ENCODE data around the gene KPNA5.
A peak's percentile ranks its signal among the peaks of the same experiment; 100 is the strongest.
"Not testable (repeated sequence)": the region's sequence is repeated elsewhere in the genome, so short reads cannot be mapped to it uniquely, and the experiment has no call there.

Gene KPNA5

GRCh38 chr6:116651916-116652315 lies 29.1 kb upstream of the KPNA5 start:
- DNase-seq (ENCODE audit: extremely low spot score) = no peak
- ChIA-PET CTCF (no interaction called here), POLR2A (no interaction called here)
- TF ChIP-seq CTBP1 (IDR thresholded peaks at IDR 0.05; ENCODE audit: borderline replicate concordance) (no peak), FOXK2 (IDR thresholded peaks at IDR 0.05) (no peak), ELF4 (IDR thresholded peaks at IDR 0.05) (no peak), NFRKB (IDR thresholded peaks at IDR 0.05) (no peak), SP1 (IDR thresholded peaks at IDR 0.05) (no peak), SUZ12 (IDR thresholded peaks at IDR 0.05) (no peak), FOXM1 (IDR thresholded peaks at IDR 0.05; ENCODE audit: borderline replicate concordance) (no peak), BHLHE40 (IDR thresholded peaks at IDR 0.05; ENCODE audit: borderline replicate concordance) (no peak), L3MBTL2 (conservative IDR thresholded peaks at IDR 0.05) (no peak), LEF1 (IDR thresholded peaks at IDR 0.05; ENCODE audit: borderline replicate concordance) (no peak), HDGF (IDR thresholded peaks at IDR 0.05; ENCODE audit: borderline replicate concordance) (no peak), TARDBP (IDR thresholded peaks at IDR 0.05) (no peak), ARNT (IDR thresholded peaks at IDR 0.05) (no peak)

DNA sequence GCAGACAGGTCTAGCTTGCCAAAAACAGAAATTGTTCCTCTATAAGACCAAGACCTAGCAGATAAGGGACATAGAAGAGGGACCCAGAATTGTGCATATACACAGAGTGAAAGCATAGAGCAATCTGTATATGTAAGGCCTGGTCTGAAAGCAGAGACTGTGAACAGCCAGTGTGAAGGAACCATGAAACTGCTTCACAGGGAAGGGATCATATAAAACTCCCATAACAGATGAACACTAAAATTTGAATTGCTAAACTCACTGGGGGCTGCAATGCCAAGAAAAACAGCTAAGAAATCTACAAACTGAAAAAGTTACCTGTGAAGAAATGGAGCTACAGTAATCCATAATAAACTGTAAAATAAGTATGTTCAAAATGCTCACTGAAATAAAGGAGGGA lies 19.4 kb upstream of the KPNA5 start:
- TF ChIP-seq ELF4 (IDR thresholded peaks at IDR 0.05) = no peak
- TF ChIP-seq FOXA1 (IDR thresholded peaks at IDR 0.05) = no peak
- no peak for TF ChIP-seq PKNOX1 (IDR thresholded peaks at IDR 0.05)
- no peak for TF ChIP-seq NFRKB (IDR thresholded peaks at IDR 0.05)
- TF ChIP-seq SUZ12 (IDR thresholded peaks at IDR 0.05) = no peak
- no peak for TF ChIP-seq CTBP1 (IDR thresholded peaks at IDR 0.05; ENCODE audit: borderline replicate concordance)
- no peak for TF ChIP-seq SP1 (IDR thresholded peaks at IDR 0.05)
- no peak for TF ChIP-seq TARDBP (IDR thresholded peaks at IDR 0.05)
- TF ChIP-seq FOXM1 (IDR thresholded peaks at IDR 0.05; ENCODE audit: borderline replicate concordance) = no peak
- ChIA-PET POLR2A (no interaction called here), CTCF (no interaction called here)
- no peak for DNase-seq (ENCODE audit: extremely low spot score)

- no peak for DNase-seq (ENCODE audit: extremely low spot score)
- TF ChIP-seq SUZ12 (IDR thresholded peaks at IDR 0.05) = no peak
- TF ChIP-seq LEF1 (IDR thresholded peaks at IDR 0.05; ENCODE audit: borderline replicate concordance) = no peak
- no peak for TF ChIP-seq L3MBTL2 (conservative IDR thresholded peaks at IDR 0.05)
- TF ChIP-seq ELF4 (IDR thresholded peaks at IDR 0.05) = no peak
- TF ChIP-seq BHLHE40 (IDR thresholded peaks at IDR 0.05; ENCODE audit: borderline replicate concordance) = no peak
- no peak for TF ChIP-seq ZNF384 (IDR thresholded peaks at IDR 0.05)
- TF ChIP-seq SP1 (IDR thresholded peaks at IDR 0.05) = no peak
- TF ChIP-seq FOXM1 (IDR thresholded peaks at IDR 0.05; ENCODE audit: borderline replicate concordance) = no peak
- TF ChIP-seq TARDBP (IDR thresholded peaks at IDR 0.05) = no peak
- TF ChIP-seq FOXK2 (IDR thresholded peaks at IDR 0.05) = no peak
- no peak for TF ChIP-seq CTBP1 (IDR thresholded peaks at IDR 0.05; ENCODE audit: borderline replicate concordance)
- no peak for TF ChIP-seq ARNT (IDR thresholded peaks at IDR 0.05)
- TF ChIP-seq FOXA1 (IDR thresholded peaks at IDR 0.05) = no peak
- no peak for TF ChIP-seq PKNOX1 (IDR thresholded peaks at IDR 0.05)
- TF ChIP-seq NFRKB (IDR thresholded peaks at IDR 0.05) = no peak
- no peak for TF ChIP-seq HDGF (IDR thresholded peaks at IDR 0.05; ENCODE audit: borderline replicate concordance)
- ChIA-PET POLR2A (no interaction called here), CTCF (no interaction called here)
Observed at GRCh38 chr6:116662202-116662601, 18.8 kb upstream of the KPNA5 start.

DNA sequence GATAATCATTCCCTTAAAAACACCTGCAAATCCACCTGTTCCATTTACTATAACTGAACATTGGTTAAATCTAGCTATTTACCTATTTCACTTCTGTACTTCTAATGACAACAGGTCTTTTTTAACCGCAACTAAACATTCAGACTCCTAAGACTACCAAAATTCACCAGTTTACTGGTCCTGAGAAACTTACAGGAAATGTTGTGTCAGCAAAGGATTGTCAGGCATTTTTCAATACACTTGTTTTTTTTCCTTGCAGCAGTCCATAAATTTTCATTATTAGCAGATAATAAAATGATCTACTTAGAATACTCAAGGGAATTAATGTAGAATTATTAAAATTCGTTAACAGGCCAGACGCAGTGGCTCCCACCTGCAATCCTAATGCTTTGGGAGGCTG lies 17.7 kb upstream of the KPNA5 start:
- DNase-seq (ENCODE audit: extremely low spot score) = no peak
- POLR2A ChIA-PET = no interaction called here
- CTCF ChIA-PET = no interaction called here
- TF ChIP-seq PKNOX1 (IDR thresholded peaks at IDR 0.05) (no peak), SP1 (IDR thresholded peaks at IDR 0.05) (no peak), ELF4 (IDR thresholded peaks at IDR 0.05) (no peak), BHLHE40 (IDR thresholded peaks at IDR 0.05; ENCODE audit: borderline replicate concordance) (no peak), TARDBP (IDR thresholded peaks at IDR 0.05) (no peak), FOXM1 (IDR thresholded peaks at IDR 0.05; ENCODE audit: borderline replicate concordance) (no peak), LEF1 (IDR thresholded peaks at IDR 0.05; ENCODE audit: borderline replicate concordance) (no peak), SUZ12 (IDR thresholded peaks at IDR 0.05) (no peak), FOXK2 (IDR thresholded peaks at IDR 0.05) (no peak), L3MBTL2 (conservative IDR thresholded peaks at IDR 0.05) (no peak), ZNF384 (IDR thresholded peaks at IDR 0.05) (no peak), NFRKB (IDR thresholded peaks at IDR 0.05) (no peak), ARNT (IDR thresholded peaks at IDR 0.05) (no peak), CTBP1 (IDR thresholded peaks at IDR 0.05; ENCODE audit: borderline replicate concordance) (no peak), HDGF (IDR thresholded peaks at IDR 0.05; ENCODE audit: borderline replicate concordance) (no peak), FOXA1 (IDR thresholded peaks at IDR 0.05) (no peak)

DNA sequence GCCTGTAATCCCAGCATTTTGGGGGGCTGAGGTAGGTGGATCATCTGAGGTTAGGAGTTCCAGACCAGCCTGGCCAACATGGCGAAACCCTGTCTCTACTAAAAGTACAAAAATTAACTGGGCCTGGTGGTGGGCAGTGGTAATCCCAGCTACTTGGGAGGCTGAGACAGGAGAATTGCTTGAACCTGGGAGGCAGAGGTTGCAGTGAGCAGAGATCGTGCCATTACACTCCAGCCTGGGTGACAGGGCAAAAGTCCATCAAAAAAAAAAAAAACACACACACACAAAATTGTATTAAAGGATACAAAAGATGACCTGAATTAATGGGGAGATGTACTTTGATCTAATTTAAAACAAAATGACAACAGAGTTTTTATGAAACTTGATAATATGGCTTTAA lies 16.8 kb upstream of the KPNA5 start:
- CTCF ChIA-PET; DNase-seq (ENCODE audit: extremely low spot score): not testable (repeated sequence)
- POLR2A ChIA-PET = interaction anchor here (1.0 kb wide), 1 partner anchor 387 kb away, joined by 3 read pairs; no protein-coding TSS in a partner anchor

GRCh38 chr6:116665464-116665863 lies 15.5 kb upstream of the KPNA5 start:
- ChIA-PET POLR2A (no interaction called here), CTCF (interaction anchor here (1.1 kb wide), 1 partner anchor 21 kb away, joined by 3 read pairs; no protein-coding TSS in a partner anchor)
- no peak for DNase-seq (ENCODE audit: extremely low spot score)
- no peak for TF ChIP-seq PKNOX1 (IDR thresholded peaks at IDR 0.05)
- 0 out of 2 replicates have a peak, but pooled peaks have one; percentile 43 for TF ChIP-seq ZNF384 (IDR thresholded peaks at IDR 0.05)

Data from HEK293T (cell line).